Heart right ventricle (tissue), 16 donors: ENCODE measurements around the gene LRRC8D. TPM values are rescaled to one million over a fixed set of nuclear protein-coding genes. Genes with fewer than 3 reads are reported as not detected.

ENCODE experiments used
- ATAC-seq, 8 donors: fragments of 200-7000 bp; cut with Tn5 transposase; one replicate each; pipeline ENCODE4 v1.9.1; 2020; ENCODE audit warnings: mild to moderate bottlenecking in 8 of 8, moderate library complexity in 8 of 8, moderate number of reproducible peaks in 1 of 8
- DNase-seq, 2 donors: peaks; one replicate each; pipeline ENCODE4 v3.0.0-alpha.2; 2020
- H3K27ac ChIP-seq, 10 donors: fragments of 200-600 bp; sonication (generic) in 2 of 10; one replicate each; pipeline versions ENCODE4 v1.5.0 to v1.8.0; 2020 to 2022; ENCODE audit warnings: mild to moderate bottlenecking in 3 of 10
- H3K27me3 ChIP-seq, 7 donors: fragments of 200-600 bp; one replicate each; pipeline ENCODE4 v1.8.0; 2021 to 2022; ENCODE audit warnings: mild to moderate bottlenecking in 2 of 7
- H3K36me3 ChIP-seq, 9 donors: fragments of 200-600 bp; sonication (generic) in 1 of 9; one replicate each; pipeline versions ENCODE4 v1.5.0 to v1.8.0; 2020 to 2022; ENCODE audit warnings: mild to moderate bottlenecking in 2 of 9
- H3K4me1 ChIP-seq, 9 donors: fragments of 200-600 bp; sonication (generic) in 1 of 9; one replicate each; pipeline versions ENCODE4 v1.5.0 to v1.8.0; 2020 to 2022; ENCODE audit warnings: mild to moderate bottlenecking in 4 of 9
- H3K4me3 ChIP-seq, 10 donors: fragments of 200-600 bp; sonication (generic) in 2 of 10; one replicate each; pipeline versions ENCODE4 v1.5.0 to v1.8.0; 2020 to 2022; ENCODE audit warnings: mild to moderate bottlenecking in 7 of 10, moderate library complexity in 2 of 10
- H3K9me3 ChIP-seq, 11 donors: fragments of 200-600 bp in 10 of 11; sonication (generic) in 2 of 11; one replicate each; pipeline versions ENCODE4 v1.5.0 to v1.8.0; 2013 to 2022; ENCODE audit warnings: mild to moderate bottlenecking in 2 of 11, control low read depth in 1 of 11, moderate library complexity in 1 of 11
- WGBS, 2 donors: extraction: QIAGEN DNeasy Blood & Tissue Kit; methylation state at CpG; one replicate each; pipeline ENCODE4 v1.1.7; 2013; ENCODE audit warnings: inconsistent platforms in 1 of 2; 5-methylcytosine and 5-hydroxymethylcytosine counted together
- intact Hi-C, 10 donors: fragments of 100-400 bp; cut with DNase I; formaldehyde crosslinking; loops; one replicate each; pipeline versions ENCODE4 v1.11.1 to v1.14.2; 2022
- polyA plus RNA-seq, 2 donors: library from polyadenylated mRNA; stranded (reverse); fragments of 200-250 nt; gene quantifications; one replicate each; pipeline ENCODE4 v1.2.3, GENCODE V29; 2013
- total RNA-seq, 10 donors: library from RNA; stranded (reverse); fragmentation: NEBNext Ultra II Directional in 3 of 10; extraction: Animal tissue kit (Norgen Biotek cat#: 25700) in 3 of 10; gene quantifications; one replicate each; pipeline versions ENCODE4 v1.2.1 to v1.2.4, GENCODE V29; 2021 to 2023
- TF ChIP-seq, protein P1 (sequence below), 9 donors: fragments of 200-600 bp; sonication (generic) in 2 of 9; IDR thresholded peaks; one replicate each; pipeline versions ENCODE4 v1.5.0 to v1.8.0; 2021 to 2022; ENCODE audit warnings: antibody characterized with exemption in 9 of 9, mild to moderate bottlenecking in 5 of 9, moderate library complexity in 1 of 9
- donor health status: Arrhythmogenic right ventricular cardiomyopathy.
- donor health status: ischemic (EF 13 %, LVEDD 7.1; RV severe dilation, severe dysfunction).
- donor health status: healthy with polysubstance abuse.
- donor health status: DM: no; HTN: yes; CAD: no.
- donor health status: DM: no; HTN: no; CAD: no.
- donor health status: ischemic (EF 25% LVEDD 6.9; RV normal size, moderate dysfunction).
- donor health status: ischemic (EF 25% LVEDD 5.7; RV mildly dilated, moderate dysfunction).
- donor health status: healthy.
- donor health status: DM: yes; HTN: yes; CAD: no.
- donor health status: Ischemic cardiomyopathy.
- donor health status: ischemic (EF 35%, LVEDD 5.7; RV mildly dilated, moderate dysfunction).
- donor health status: nonischemic (EF 11% LVEDD 7.7; RV severe dilation, severe dysfunction).
- donor health status: DM: yes; HTN: yes; CAD: no.
- donor health status: PGD.
- donor health status: ischemic (EF 29% LVEDD 5.4; RV normal size, mild dysfunction).
- donor health status: nonischemic (EF 23%, LVEDD 6.1; RV moderate dilation, normal function).

The LRRC8D gene
- total and polyA plus RNA-seq, 12 donors, result 3.0 to 11.0 (median 6.6) TPM

DNA sequence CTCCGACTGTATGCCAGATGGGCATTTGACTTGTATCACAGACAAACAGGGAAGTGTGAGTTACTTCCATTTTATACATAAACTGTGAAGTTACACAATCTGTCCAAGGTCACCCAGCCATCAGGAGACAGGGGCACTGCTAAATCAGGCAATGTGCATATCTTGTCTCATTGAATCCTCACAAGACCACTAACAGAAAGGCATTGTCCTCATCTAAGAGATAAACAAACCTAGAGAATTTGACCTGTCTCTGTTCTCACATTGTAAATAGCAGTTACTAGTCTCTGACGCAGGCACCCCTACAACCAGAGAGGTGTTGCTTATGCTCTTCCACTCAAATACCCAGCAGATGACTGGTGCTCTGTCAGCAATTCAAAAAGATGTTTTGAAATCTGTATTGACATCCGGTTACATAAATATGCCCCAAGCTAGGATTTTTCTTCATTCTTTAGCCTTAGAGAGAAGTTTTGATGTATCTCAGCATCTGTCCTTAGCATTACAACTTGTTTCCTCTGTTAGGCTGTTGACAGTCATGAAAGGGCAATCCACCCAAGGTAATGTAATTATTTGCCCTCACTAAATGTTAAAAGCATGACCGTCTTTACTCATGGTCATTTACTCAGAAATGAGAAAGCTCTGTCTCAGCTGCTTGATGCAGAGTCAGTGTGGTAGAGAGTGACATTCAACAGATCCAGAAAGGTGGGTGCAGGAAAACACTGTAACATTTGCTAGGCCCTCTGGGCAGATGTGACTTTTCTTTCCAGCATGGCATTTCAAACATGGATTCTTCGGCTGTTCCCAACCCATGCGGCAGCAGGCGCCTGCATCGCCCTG is 122.2 kb downstream of the LRRC8D start:
- H3K27ac ChIP-seq, result peak overlapping the region in 1 of 10 donors; percentile 61
- H3K4me3 ChIP-seq, result no peak overlapping the region
- TF ChIP-seq, protein P1, sequence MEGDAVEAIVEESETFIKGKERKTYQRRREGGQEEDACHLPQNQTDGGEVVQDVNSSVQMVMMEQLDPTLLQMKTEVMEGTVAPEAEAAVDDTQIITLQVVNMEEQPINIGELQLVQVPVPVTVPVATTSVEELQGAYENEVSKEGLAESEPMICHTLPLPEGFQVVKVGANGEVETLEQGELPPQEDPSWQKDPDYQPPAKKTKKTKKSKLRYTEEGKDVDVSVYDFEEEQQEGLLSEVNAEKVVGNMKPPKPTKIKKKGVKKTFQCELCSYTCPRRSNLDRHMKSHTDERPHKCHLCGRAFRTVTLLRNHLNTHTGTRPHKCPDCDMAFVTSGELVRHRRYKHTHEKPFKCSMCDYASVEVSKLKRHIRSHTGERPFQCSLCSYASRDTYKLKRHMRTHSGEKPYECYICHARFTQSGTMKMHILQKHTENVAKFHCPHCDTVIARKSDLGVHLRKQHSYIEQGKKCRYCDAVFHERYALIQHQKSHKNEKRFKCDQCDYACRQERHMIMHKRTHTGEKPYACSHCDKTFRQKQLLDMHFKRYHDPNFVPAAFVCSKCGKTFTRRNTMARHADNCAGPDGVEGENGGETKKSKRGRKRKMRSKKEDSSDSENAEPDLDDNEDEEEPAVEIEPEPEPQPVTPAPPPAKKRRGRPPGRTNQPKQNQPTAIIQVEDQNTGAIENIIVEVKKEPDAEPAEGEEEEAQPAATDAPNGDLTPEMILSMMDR (IDR thresholded peaks at IDR 0.05), result no peak
- H3K4me1 ChIP-seq, result peaks cover 0 to 25% (median 4%) of the 10 kb centered on the region in 9 donors
- intact Hi-C loops, result no loop called here
- no peaks in the 10 kb centered on the region for H3K36me3 ChIP-seq
- no peaks in the 10 kb centered on the region for H3K27me3 ChIP-seq
- DNase-seq (no peak), ATAC-seq (no peak)
- H3K9me3 ChIP-seq, result no peaks in the 10 kb centered on the region
- 75 to 79% methylated on average over 8 of the region's 8 CpGs for WGBS, 2 donors

DNA sequence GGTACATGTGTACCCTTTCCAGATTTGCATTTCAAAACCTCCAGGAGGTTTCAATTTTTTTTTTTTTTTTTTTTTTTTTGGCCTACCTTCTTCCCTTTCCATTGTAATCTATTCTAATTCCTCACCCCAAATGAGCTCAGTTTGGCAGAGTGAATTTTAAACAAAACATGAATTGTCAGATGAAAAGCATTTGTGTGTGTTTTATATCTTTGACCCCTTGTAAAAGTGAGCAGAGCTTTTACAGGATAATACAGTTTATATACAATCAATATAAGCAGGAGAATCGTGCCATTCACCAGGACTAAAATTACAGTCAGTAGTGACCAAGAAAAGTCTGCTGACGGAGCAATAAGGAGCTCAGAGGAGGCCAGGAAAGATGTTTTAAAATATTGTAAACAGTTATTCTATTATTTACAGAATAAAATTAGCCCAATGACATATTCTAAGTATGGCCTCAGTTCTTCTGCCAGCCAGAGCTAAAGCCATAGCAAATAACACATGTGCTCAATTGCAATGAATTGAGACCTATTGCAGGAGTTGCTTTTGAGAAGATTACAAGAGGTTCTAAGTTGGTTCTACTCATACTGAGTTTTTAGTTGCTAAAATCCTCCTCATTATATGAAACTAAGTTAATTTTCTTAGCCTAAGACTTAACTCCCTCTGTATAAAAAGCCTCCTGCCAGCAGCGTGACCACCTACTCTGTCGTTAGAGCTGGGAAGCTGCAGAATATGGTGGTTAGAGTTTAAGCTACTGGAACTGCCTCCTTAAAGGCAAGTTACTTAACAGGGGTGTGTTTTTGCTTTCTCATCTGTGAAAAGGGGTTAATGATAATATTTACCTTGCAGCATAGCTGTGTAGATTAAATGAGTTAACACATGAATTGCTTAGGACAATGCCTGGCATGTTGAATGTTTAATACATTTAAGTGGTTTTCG is 123.3 kb downstream of the LRRC8D start:
- Histone ChIP-seq H3K9me3 (no peaks in the 10 kb centered on the region), H3K36me3 (no peaks in the 10 kb centered on the region), H3K4me3 (no peak overlapping the region), H3K4me1 (peaks cover 0 to 20% (median 0%) of the 10 kb centered on the region in 9 donors), H3K27me3 (no peaks in the 10 kb centered on the region), H3K27ac (no peak overlapping the region)
- no peak for DNase-seq
- WGBS, 2 donors, result 86 to 88% methylated on average over 5 of the region's 5 CpGs
- TF ChIP-seq, protein P1 (IDR thresholded peaks at IDR 0.05), result no peak
- no peak for ATAC-seq
- intact Hi-C loops, result no loop called here

DNA sequence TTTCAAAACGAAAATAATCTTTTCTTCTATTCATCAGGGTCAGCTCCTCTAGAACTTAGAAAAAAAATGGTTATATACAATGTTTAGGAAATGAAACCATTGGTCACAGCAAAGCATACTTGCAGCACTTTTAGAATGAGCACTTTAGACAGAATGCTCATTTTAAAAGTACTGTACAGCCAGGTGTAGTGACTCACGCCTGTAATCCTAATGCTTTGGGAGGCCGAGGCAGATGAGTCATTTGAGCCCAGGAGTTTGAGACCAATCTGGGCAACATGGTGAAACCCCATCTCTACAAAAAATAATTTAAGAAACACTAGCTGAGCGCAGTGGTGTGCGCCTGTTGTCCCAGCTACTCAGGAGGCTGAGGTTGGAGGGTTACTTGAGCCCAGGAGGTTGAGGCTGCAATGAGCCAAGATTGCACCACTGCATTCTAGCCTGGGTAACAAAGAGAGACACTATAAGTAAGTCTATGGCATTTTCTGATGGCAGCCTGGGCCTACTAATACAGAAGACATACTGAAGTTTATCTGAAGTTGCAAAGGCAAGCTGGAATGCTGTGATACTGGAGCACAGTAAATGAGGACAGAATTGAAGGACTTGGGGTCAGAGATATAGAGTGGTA is 125.1 kb downstream of the LRRC8D start:
- TF ChIP-seq, protein P1 (IDR thresholded peaks at IDR 0.05), result no peak
- DNase-seq (no peak), ATAC-seq (no peak)

DNA sequence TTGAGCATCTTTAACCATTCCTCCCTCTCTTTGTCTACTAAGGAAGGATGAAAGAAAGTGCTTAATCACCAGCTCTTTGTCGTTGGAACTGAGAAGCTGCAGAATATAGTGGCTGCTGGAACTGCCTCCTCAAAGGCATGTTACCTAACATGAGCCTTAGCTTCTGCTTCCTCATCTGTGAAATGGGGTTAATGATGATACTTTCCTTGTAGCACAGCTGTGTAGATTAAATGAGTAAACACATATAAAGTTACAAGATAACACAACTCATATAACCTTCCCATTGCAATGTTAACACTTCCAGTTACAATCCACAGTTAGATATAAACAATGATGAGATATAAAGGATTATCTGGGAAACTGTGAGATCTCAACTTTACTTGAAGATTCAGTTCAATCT is 125.7 kb downstream of the LRRC8D start:
- Histone ChIP-seq H3K4me3 (no peak overlapping the region), H3K36me3 (no peaks in the 10 kb centered on the region), H3K27me3 (no peaks in the 10 kb centered on the region), H3K4me1 (peaks cover 0 to 20% (median 0%) of the 10 kb centered on the region in 9 donors), H3K9me3 (no peaks in the 10 kb centered on the region), H3K27ac (no peak overlapping the region)
- TF ChIP-seq, protein P1 (IDR thresholded peaks at IDR 0.05), result no peak
- ATAC-seq (no peak), DNase-seq (no peak)
- intact Hi-C loops, result no loop called here
- 47% methylated on average over 1 of the region's 1 CpG for WGBS, 2 donors

More for the DNA sequence above, 125.1 kb downstream of the LRRC8D start:
- Histone ChIP-seq H3K4me1 (peaks cover 0 to 20% (median 0%) of the 10 kb centered on the region in 9 donors), H3K36me3 (no peaks in the 10 kb centered on the region), H3K9me3 (no peaks in the 10 kb centered on the region), H3K27me3 (no peaks in the 10 kb centered on the region), H3K4me3 (no peak overlapping the region), H3K27ac (no peak overlapping the region)
- intact Hi-C loops, result no loop called here
- WGBS, 2 donors, result 92 to 96% methylated on average over 5 of the region's 5 CpGs
